ENCODE measurements around the gene DUSP6. TPM values are rescaled to one million over a fixed set of nuclear protein-coding genes. Genes with fewer than 3 reads are reported as not detected.

The DUSP6 gene
- total and polyA plus RNA-seq, 2 of the 13 experiments (the other 11 are each of a cell fraction or from before 2014, with no cell fraction given) = 40.9 to 161 TPM

DNA sequence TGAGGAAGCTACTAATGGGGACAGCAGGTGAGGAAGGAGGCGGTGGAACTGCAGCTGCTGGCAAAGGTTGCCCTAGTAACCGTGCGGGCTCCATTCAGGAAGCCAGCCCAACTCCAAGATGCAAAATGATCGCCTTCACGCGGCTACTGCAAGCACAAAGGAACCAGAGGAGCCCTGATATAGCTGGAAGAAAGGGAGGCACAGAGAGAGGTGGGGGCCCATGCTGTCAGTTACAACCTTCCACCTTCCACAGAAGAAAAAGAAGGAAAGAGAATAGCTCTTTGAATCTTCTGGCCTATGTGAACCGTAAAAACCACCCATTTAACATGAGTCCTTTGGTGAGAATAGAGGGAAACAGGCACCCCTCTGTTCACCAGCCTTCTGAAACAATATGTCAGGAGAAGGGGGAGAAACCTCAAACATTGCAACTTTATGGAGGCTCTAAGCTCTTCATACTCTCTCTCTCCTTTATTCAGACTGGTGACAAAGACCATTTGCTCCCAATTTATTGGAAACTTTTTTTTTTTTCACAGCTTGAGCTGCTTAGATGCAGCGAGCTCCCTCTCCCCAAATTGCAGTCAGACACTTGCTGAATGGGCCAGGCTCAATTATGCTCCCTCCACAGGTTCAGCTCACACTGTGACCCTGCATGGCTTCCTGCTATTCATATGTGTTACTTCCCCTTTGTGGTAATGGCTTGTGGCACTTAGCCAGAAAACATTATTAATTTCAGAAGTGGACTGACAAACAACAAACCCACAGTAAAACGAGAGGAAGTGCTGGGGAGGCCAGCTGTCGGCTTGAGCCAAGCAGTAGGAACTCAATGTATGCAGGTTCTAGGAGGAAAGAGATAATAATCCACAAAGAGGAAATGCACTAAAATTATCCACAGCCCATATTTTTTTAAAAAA, 6.2 kb downstream of the DUSP6 start (continued):
- no peak for TF ChIP-seq NR2F6 (IDR thresholded peaks at IDR 0.05)
- 0 out of 2 replicates have a peak, but pooled peaks have one; percentile 24 for TF ChIP-seq NR2F6 (CRISPR knock-in tag; IDR thresholded peaks at IDR 0.05)
- no peak for TF ChIP-seq SKI (IDR thresholded peaks at IDR 0.05; ENCODE audit: partially characterized antibody)
- TF ChIP-seq, protein P1, sequence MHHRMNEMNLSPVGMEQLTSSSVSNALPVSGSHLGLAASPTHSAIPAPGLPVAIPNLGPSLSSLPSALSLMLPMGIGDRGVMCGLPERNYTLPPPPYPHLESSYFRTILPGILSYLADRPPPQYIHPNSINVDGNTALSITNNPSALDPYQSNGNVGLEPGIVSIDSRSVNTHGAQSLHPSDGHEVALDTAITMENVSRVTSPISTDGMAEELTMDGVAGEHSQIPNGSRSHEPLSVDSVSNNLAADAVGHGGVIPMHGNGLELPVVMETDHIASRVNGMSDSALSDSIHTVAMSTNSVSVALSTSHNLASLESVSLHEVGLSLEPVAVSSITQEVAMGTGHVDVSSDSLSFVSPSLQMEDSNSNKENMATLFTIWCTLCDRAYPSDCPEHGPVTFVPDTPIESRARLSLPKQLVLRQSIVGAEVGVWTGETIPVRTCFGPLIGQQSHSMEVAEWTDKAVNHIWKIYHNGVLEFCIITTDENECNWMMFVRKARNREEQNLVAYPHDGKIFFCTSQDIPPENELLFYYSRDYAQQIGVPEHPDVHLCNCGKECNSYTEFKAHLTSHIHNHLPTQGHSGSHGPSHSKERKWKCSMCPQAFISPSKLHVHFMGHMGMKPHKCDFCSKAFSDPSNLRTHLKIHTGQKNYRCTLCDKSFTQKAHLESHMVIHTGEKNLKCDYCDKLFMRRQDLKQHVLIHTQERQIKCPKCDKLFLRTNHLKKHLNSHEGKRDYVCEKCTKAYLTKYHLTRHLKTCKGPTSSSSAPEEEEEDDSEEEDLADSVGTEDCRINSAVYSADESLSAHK (CRISPR knock-in tag; IDR thresholded peaks at IDR 0.05; ENCODE audit: borderline replicate concordance) = no peak
- TF ChIP-seq, protein P2, sequence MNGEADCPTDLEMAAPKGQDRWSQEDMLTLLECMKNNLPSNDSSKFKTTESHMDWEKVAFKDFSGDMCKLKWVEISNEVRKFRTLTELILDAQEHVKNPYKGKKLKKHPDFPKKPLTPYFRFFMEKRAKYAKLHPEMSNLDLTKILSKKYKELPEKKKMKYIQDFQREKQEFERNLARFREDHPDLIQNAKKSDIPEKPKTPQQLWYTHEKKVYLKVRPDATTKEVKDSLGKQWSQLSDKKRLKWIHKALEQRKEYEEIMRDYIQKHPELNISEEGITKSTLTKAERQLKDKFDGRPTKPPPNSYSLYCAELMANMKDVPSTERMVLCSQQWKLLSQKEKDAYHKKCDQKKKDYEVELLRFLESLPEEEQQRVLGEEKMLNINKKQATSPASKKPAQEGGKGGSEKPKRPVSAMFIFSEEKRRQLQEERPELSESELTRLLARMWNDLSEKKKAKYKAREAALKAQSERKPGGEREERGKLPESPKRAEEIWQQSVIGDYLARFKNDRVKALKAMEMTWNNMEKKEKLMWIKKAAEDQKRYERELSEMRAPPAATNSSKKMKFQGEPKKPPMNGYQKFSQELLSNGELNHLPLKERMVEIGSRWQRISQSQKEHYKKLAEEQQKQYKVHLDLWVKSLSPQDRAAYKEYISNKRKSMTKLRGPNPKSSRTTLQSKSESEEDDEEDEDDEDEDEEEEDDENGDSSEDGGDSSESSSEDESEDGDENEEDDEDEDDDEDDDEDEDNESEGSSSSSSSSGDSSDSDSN (CRISPR knock-in tag; IDR thresholded peaks at IDR 0.05) = peak; percentile 43; the same call in 1 of the 2 replicates
- TF ChIP-seq, protein P3, sequence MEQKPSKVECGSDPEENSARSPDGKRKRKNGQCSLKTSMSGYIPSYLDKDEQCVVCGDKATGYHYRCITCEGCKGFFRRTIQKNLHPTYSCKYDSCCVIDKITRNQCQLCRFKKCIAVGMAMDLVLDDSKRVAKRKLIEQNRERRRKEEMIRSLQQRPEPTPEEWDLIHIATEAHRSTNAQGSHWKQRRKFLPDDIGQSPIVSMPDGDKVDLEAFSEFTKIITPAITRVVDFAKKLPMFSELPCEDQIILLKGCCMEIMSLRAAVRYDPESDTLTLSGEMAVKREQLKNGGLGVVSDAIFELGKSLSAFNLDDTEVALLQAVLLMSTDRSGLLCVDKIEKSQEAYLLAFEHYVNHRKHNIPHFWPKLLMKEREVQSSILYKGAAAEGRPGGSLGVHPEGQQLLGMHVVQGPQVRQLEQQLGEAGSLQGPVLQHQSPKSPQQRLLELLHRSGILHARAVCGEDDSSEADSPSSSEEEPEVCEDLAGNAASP (CRISPR knock-in tag; IDR thresholded peaks at IDR 0.05; ENCODE audit: borderline replicate concordance) = no peak
- TF ChIP-seq ZNF546 (CRISPR knock-in tag; conservative IDR thresholded peaks at IDR 0.05) = no peak
- no peak for TF ChIP-seq ZBTB1 (CRISPR knock-in tag; IDR thresholded peaks at IDR 0.05; ENCODE audit: borderline replicate concordance)
- TF ChIP-seq, protein P4, sequence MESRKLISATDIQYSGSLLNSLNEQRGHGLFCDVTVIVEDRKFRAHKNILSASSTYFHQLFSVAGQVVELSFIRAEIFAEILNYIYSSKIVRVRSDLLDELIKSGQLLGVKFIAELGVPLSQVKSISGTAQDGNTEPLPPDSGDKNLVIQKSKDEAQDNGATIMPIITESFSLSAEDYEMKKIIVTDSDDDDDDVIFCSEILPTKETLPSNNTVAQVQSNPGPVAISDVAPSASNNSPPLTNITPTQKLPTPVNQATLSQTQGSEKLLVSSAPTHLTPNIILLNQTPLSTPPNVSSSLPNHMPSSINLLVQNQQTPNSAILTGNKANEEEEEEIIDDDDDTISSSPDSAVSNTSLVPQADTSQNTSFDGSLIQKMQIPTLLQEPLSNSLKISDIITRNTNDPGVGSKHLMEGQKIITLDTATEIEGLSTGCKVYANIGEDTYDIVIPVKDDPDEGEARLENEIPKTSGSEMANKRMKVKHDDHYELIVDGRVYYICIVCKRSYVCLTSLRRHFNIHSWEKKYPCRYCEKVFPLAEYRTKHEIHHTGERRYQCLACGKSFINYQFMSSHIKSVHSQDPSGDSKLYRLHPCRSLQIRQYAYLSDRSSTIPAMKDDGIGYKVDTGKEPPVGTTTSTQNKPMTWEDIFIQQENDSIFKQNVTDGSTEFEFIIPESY (CRISPR knock-in tag; IDR thresholded peaks at IDR 0.05) = no peak
- TF ChIP-seq ARNT2 (CRISPR knock-in tag; IDR thresholded peaks at IDR 0.05; ENCODE audit: low read depth) = no peak
- TF ChIP-seq ZNF160 (CRISPR knock-in tag; IDR thresholded peaks at IDR 0.05) = no peak
- no peak for TF ChIP-seq HOXA7 (CRISPR knock-in tag; IDR thresholded peaks at IDR 0.05)
- no peak for TF ChIP-seq JUN (CRISPR knock-in tag; IDR thresholded peaks at IDR 0.05)
- no peak for TF ChIP-seq TBP (CRISPR knock-in tag; IDR thresholded peaks at IDR 0.05)
- no peak for TF ChIP-seq ZNF878 (CRISPR knock-in tag; IDR thresholded peaks at IDR 0.05)
